SK-N-SH (cell line): Measurements from ENCODE around the gene GALE. TPM values are rescaled to one million over a fixed set of nuclear protein-coding genes. Genes with fewer than 3 reads are reported as not detected.
"Not testable (repeated sequence)": the region's sequence is repeated elsewhere in the genome, so short reads cannot be mapped to it uniquely, and the experiment has no call there.

Experiments used
- CTCF ChIA-PET: fragments of 300-600, 350-600 bp; formaldehyde crosslinking; extraction: SDS; loops from one replicate; lab custom pipeline; 2021; lab: Yijun Ruan, JAX
- POLR2A ChIA-PET: fragments of 350-600 bp; sonication (Branson Sonifier 250); formaldehyde crosslinking; extraction: SDS; loops from one replicate; lab custom pipeline; 2020; ENCODE audit warnings: antibody characterized with exemption, inconsistent platforms; lab: Yijun Ruan, JAX
- DNase-seq: peaks from one replicate; pipeline ENCODE4 v3.0.0; 2012
- H2AFZ ChIP-seq: fragments of 200-600 bp; sonication (generic); 2 replicates; pipeline ENCODE4 v1.8.1; 2016; ENCODE audit warnings: antibody characterized with exemption, mild to moderate bottlenecking, low read depth
- H3F3A ChIP-seq: fragments of 200-600 bp; sonication (generic); replicated peaks from 2 replicates; pipeline ENCODE3; 2016; ENCODE audit warnings: antibody characterized with exemption, mild to moderate bottlenecking; ENCODE audit not compliant: insufficient read depth
- H3K27ac ChIP-seq, 2 experiments: fragments of 200-500 bp in 1 of 2; fragments of 200-600 bp in 1 of 2; sonication (Bioruptor generic) in 1 of 2; sonication (generic), shearing (Covaris generic) in 1 of 2; 2 replicates each; pipeline versions ENCODE4 v1.5.1 to v1.6.1; 2014 to 2016; ENCODE audit warnings: low read depth in 2 of 2, inconsistent platforms in 1 of 2, low read length in 1 of 2, mild to moderate bottlenecking in 1 of 2, mixed read lengths in 1 of 2
- H3K27me3 ChIP-seq: fragments of 200-600 bp; sonication (generic), shearing (Covaris generic); 2 replicates; pipeline ENCODE4 v1.6.1; 2016; ENCODE audit warnings: mixed run types; ENCODE audit not compliant: insufficient read depth
- H3K36me3 ChIP-seq, 2 experiments: fragments of 200-500 bp in 1 of 2; fragments of 200-600 bp in 1 of 2; sonication (Bioruptor generic) in 1 of 2; sonication (generic) in 1 of 2; replicated peaks in 1 of 2; 2 replicates each; pipeline versions ENCODE3 to v1.5.1; 2014 to 2016; ENCODE audit warnings: low read length in 1 of 2, mild to moderate bottlenecking in 1 of 2; ENCODE audit not compliant: insufficient read depth in 2 of 2, control insufficient read depth in 1 of 2
- H3K4me1 ChIP-seq, 2 experiments: fragments of 200-500 bp in 1 of 2; fragments of 200-600 bp in 1 of 2; sonication (Bioruptor generic) in 1 of 2; sonication (generic), shearing (Covaris generic) in 1 of 2; 2 replicates each; pipeline versions ENCODE4 v1.5.1 to v1.6.1; 2014 to 2016; ENCODE audit warnings: low read depth in 1 of 2, low read length in 1 of 2, mixed run types in 1 of 2; ENCODE audit not compliant: insufficient read depth in 2 of 2, control insufficient read depth in 1 of 2
- H3K4me2 ChIP-seq: fragments of 200-600 bp; sonication (generic), shearing (Covaris generic); 2 replicates; pipeline ENCODE4 v1.6.1; 2017; ENCODE audit warnings: mixed run types
- H3K4me3 ChIP-seq, 2 experiments: fragments of 200-500 bp in 1 of 2; fragments of 200-600 bp in 1 of 2; sonication (Bioruptor generic) in 1 of 2; sonication (generic), shearing (Covaris generic) in 1 of 2; 2 replicates each; pipeline versions ENCODE4 v1.5.1 to v1.8.1; 2014 to 2016; ENCODE audit warnings: low read depth in 2 of 2, inconsistent platforms in 1 of 2, low read length in 1 of 2, mild to moderate bottlenecking in 1 of 2, mixed read lengths in 1 of 2, moderate library complexity in 1 of 2
- H3K79me2 ChIP-seq: fragments of 200-600 bp; sonication (generic); 2 replicates; pipeline ENCODE4 v1.8.1; 2017; ENCODE audit warnings: mild to moderate bottlenecking; ENCODE audit not compliant: insufficient read depth
- H3K9ac ChIP-seq: fragments of 200-600 bp; sonication (generic); 2 replicates; pipeline ENCODE4 v1.6.1; 2017; ENCODE audit warnings: mixed run types
- H3K9me2 ChIP-seq: fragments of 200-600 bp; sonication (generic); 2 replicates; pipeline ENCODE4 v1.6.1; 2017; ENCODE audit warnings: mixed run types
- H3K9me3 ChIP-seq: fragments of 200-600 bp; sonication (generic); 2 replicates; pipeline ENCODE4 v1.6.1; 2017; ENCODE audit warnings: mixed run types, mild to moderate bottlenecking, moderate library complexity
- H4K20me1 ChIP-seq: fragments of 200-600 bp; sonication (generic); 2 replicates; pipeline ENCODE4 v1.6.1; 2017; ENCODE audit warnings: mild to moderate bottlenecking, mixed run types; ENCODE audit not compliant: insufficient read depth
- EP300 ChIP-seq, 2 experiments: IDR thresholded peaks; 2 replicates each; pipeline versions ENCODE4 v1.4.0 to v1.6.1; 2012; ENCODE audit warnings: borderline replicate concordance in 1 of 2, low read depth in 1 of 2, low read length in 1 of 2
- EZH2phosphoT487 ChIP-seq: fragments of 200-600 bp; sonication (generic); IDR thresholded peaks from 2 replicates; pipeline ENCODE4 v1.6.1; 2017; ENCODE audit warnings: low read depth, mixed run types, mild to moderate bottlenecking, antibody characterized with exemption, moderate library complexity, borderline replicate concordance
- FOSL2 ChIP-seq: IDR thresholded peaks from 2 replicates; pipeline ENCODE4 v1.4.0; 2012; ENCODE audit warnings: low read depth, mild to moderate bottlenecking, moderate library complexity, borderline replicate concordance
- JUND ChIP-seq: IDR thresholded peaks from 2 replicates; pipeline ENCODE4 v1.4.0; 2012
- NFIC ChIP-seq: IDR thresholded peaks from 2 replicates; pipeline ENCODE4 v1.4.0; 2012; ENCODE audit warnings: borderline replicate concordance
- NRF1 ChIP-seq: IDR thresholded peaks from 2 replicates; pipeline ENCODE4 v1.6.1; 2012; ENCODE audit warnings: low read depth, mild to moderate bottlenecking, low read length
- POLR2AphosphoS5 ChIP-seq: IDR thresholded peaks from 2 replicates; pipeline ENCODE4 v1.6.1; 2012; ENCODE audit warnings: low read depth, low read length
- RAD21 ChIP-seq: IDR thresholded peaks from 2 replicates; pipeline ENCODE4 v1.6.1; 2012; ENCODE audit warnings: mild to moderate bottlenecking, low read length
- RCOR1 ChIP-seq: fragments of 150-350 bp; IDR thresholded peaks from 2 replicates; pipeline ENCODE4 v1.6.1; 2017; ENCODE audit warnings: antibody characterized with exemption, low read length
- RXRA ChIP-seq: IDR thresholded peaks from 2 replicates; pipeline ENCODE4 v1.4.0; 2012; ENCODE audit warnings: low read depth, mild to moderate bottlenecking, borderline replicate concordance
- TAF1 ChIP-seq: IDR thresholded peaks from 2 replicates; pipeline ENCODE4 v1.6.1; 2012; ENCODE audit warnings: low read depth, mild to moderate bottlenecking, low read length, moderate library complexity, borderline replicate concordance
- TCF12 ChIP-seq: IDR thresholded peaks from 2 replicates; pipeline ENCODE4 v1.4.0; 2012
- TEAD4 ChIP-seq: IDR thresholded peaks from 2 replicates; pipeline ENCODE4 v1.4.0; 2012; ENCODE audit warnings: mild to moderate bottlenecking, borderline replicate concordance; ENCODE audit not compliant: insufficient read depth
- WGBS: methylation state at CpG from one replicate; pipeline ENCODE4 v1.1.6; 2017; ENCODE audit warnings: low lambda C conversion rate; 5-methylcytosine and 5-hydroxymethylcytosine counted together
- polyA plus RNA-seq, 3 experiments: library from polyadenylated mRNA; depleted of rRNA; stranded (reverse); fragments of >200 nt; gene quantifications; 2 replicates each; pipeline ENCODE4 v1.2.3, GENCODE V29; 2012
- TF ChIP-seq, protein P1 (sequence below): fragments of 200-600 bp; sonication (generic); IDR thresholded peaks from 2 replicates; pipeline ENCODE4 v1.6.1; 2017; ENCODE audit warnings: antibody characterized with exemption, mild to moderate bottlenecking, moderate library complexity
- TF ChIP-seq, protein P2 (sequence below): IDR thresholded peaks from 2 replicates; pipeline ENCODE4 v1.4.0; 2012; ENCODE audit warnings: low read depth, borderline replicate concordance
- TF ChIP-seq, protein P3 (sequence below): IDR thresholded peaks from 2 replicates; pipeline ENCODE4 v1.6.1; 2012; ENCODE audit warnings: mild to moderate bottlenecking, low read depth, low read length, moderate library complexity
- TF ChIP-seq, protein P4 (sequence below): IDR thresholded peaks from 2 replicates; pipeline ENCODE4 v1.4.0; 2012; ENCODE audit warnings: low read depth
- TF ChIP-seq, protein P5 (sequence below): fragments of 150-350 bp; IDR thresholded peaks from 2 replicates; pipeline ENCODE4 v1.6.1; 2017; ENCODE audit warnings: antibody characterized with exemption, low read length, low read depth, borderline replicate concordance

The GALE gene
- polyA plus RNA-seq, 1 of the 3 experiments (the other 2 are of a cell fraction), result 71.7 TPM

DNA sequence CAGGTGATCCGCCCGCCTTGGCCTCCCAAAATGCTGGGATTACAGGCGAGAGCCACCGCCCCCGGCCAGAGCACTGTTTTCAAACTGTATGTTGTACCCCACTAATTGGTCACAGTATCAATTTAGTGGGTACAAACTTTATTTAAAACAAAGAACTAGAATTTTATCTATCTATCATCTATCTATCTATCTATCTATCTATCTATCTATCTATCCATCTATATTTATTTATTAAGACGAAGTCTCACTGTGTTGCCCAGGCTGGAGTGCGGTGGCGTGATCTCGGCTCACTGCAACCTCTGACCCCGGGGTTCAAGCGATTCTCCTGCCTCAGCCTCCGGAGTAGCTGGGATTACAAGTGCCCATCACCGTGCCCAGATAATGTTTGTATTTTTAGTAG, 26.0 kb upstream of the GALE start:
- H3K9me2 ChIP-seq, H2AFZ ChIP-seq, H3K4me1 ChIP-seq, H4K20me1 ChIP-seq, H3K9me3 ChIP-seq, H3K27me3 ChIP-seq, H3F3A ChIP-seq, H3K4me3 ChIP-seq, POLR2A ChIA-PET, DNase-seq, H3K4me2 ChIP-seq, H3K9ac ChIP-seq, H3K27ac ChIP-seq, H3K36me3 ChIP-seq: not testable (repeated sequence)
- CTCF ChIA-PET, result interaction anchor here (3.1 kb wide), 1 partner anchor 16 kb away, joined by 17 read pairs; no protein-coding TSS in a partner anchor
- H3K79me2 ChIP-seq, result peaks cover 17% of the 10 kb centered on the region; the same call in 1 of the 2 replicates
- WGBS, result 96% methylated on average over 13 of the region's 13 CpGs

DNA sequence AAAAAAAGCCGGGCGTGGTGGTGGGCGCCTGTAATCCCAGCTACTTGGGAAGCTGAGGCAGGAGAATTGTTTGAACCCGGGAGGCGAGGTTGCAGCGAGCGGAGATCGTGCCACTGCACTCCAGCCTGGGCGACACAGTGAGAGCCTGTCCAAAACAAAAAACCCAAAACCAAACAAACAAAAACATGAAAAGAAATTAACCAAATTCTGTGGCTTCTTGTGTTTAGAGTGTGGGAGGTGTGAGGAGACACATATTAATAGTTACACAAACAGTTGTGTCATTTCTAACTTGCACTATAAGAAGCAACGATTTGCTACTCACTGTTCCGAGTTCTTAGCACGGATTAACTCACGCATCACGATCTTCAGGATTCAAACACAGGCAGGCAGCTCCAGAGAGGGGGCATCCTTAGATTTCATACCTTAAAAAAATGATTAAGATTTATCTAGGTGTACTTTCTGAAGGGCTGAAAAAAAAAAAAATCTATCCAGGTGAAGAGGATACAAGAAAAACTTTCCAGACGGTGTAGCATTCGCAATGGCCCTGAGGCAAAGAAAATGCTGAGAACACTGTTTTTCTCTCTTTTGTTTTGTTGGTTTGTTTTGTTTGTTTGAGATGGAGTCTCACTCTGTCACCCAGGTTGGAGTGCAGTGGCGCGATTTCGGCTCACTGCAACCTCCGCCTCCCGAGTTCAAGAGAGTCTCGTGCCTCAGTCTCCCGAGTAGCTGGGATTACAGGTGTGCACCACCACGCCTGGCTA, 25.4 kb upstream of the GALE start:
- Histone ChIP-seq H3K4me3 (peak overlapping the region; percentile 84 to 95; a peak in 3 of 4 replicates), H3K36me3 (no peaks in the 10 kb centered on the region), H3K4me1 (peaks cover 2 to 8% of the 10 kb centered on the region in 2 experiments; a peak in 2 of 4 replicates), H3K27me3 (no peaks in the 10 kb centered on the region), H3K79me2 (peaks cover 17% of the 10 kb centered on the region; the same call in 1 of the 2 replicates), H3F3A (no peaks in the 10 kb centered on the region), H4K20me1 (no peaks in the 10 kb centered on the region), H3K4me2 (peak overlapping the region; percentile 90; the same call in 1 of the 2 replicates), H2AFZ (peak overlapping the region; percentile 92), H3K9ac (peak overlapping the region; percentile 97; the same call in 1 of the 2 replicates), H3K9me2 (no peaks in the 10 kb centered on the region), H3K27ac (peak overlapping the region in 1 of 2 experiments; percentile 82; a peak in 1 of 4 replicates), H3K9me3 (no peaks in the 10 kb centered on the region)
- 65% methylated on average over 24 of the region's 24 CpGs for WGBS
- ChIA-PET CTCF (interaction anchor here (1.3 to 3.1 kb wide), 4 partner anchors 10 to 91 kb away, joined by 3 to 17 read pairs (median 6); no protein-coding TSS in a partner anchor), POLR2A (interaction anchor here (0.6 to 1.6 kb wide), 10 partner anchors 10 to 83 kb away, joined by 3 to 7 read pairs (median 4); partner anchors contain the start of genes ELOA, GALE and PITHD1)
- DNase-seq, result no peak
- TF ChIP-seq FOSL2 (no peak), EP300 (IDR thresholded peaks at IDR 0.05; ENCODE audit: borderline replicate concordance in 1 of 2, low read depth in 1 of 2, low read length in 1 of 2) (no peak), JUND (no peak), EZH2phosphoT487 (no peak), POLR2AphosphoS5 (no peak), NRF1 (no peak), RXRA (no peak), TEAD4 (no peak), RAD21 (no peak), TAF1 (no peak), NFIC (no peak), RCOR1 (no peak), TCF12 (no peak)
- TF ChIP-seq, protein P1, sequence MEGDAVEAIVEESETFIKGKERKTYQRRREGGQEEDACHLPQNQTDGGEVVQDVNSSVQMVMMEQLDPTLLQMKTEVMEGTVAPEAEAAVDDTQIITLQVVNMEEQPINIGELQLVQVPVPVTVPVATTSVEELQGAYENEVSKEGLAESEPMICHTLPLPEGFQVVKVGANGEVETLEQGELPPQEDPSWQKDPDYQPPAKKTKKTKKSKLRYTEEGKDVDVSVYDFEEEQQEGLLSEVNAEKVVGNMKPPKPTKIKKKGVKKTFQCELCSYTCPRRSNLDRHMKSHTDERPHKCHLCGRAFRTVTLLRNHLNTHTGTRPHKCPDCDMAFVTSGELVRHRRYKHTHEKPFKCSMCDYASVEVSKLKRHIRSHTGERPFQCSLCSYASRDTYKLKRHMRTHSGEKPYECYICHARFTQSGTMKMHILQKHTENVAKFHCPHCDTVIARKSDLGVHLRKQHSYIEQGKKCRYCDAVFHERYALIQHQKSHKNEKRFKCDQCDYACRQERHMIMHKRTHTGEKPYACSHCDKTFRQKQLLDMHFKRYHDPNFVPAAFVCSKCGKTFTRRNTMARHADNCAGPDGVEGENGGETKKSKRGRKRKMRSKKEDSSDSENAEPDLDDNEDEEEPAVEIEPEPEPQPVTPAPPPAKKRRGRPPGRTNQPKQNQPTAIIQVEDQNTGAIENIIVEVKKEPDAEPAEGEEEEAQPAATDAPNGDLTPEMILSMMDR, result no peak
- TF ChIP-seq, protein P2, sequence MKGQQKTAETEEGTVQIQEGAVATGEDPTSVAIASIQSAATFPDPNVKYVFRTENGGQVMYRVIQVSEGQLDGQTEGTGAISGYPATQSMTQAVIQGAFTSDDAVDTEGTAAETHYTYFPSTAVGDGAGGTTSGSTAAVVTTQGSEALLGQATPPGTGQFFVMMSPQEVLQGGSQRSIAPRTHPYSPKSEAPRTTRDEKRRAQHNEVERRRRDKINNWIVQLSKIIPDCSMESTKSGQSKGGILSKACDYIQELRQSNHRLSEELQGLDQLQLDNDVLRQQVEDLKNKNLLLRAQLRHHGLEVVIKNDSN, result no peak
- TF ChIP-seq, protein P3, sequence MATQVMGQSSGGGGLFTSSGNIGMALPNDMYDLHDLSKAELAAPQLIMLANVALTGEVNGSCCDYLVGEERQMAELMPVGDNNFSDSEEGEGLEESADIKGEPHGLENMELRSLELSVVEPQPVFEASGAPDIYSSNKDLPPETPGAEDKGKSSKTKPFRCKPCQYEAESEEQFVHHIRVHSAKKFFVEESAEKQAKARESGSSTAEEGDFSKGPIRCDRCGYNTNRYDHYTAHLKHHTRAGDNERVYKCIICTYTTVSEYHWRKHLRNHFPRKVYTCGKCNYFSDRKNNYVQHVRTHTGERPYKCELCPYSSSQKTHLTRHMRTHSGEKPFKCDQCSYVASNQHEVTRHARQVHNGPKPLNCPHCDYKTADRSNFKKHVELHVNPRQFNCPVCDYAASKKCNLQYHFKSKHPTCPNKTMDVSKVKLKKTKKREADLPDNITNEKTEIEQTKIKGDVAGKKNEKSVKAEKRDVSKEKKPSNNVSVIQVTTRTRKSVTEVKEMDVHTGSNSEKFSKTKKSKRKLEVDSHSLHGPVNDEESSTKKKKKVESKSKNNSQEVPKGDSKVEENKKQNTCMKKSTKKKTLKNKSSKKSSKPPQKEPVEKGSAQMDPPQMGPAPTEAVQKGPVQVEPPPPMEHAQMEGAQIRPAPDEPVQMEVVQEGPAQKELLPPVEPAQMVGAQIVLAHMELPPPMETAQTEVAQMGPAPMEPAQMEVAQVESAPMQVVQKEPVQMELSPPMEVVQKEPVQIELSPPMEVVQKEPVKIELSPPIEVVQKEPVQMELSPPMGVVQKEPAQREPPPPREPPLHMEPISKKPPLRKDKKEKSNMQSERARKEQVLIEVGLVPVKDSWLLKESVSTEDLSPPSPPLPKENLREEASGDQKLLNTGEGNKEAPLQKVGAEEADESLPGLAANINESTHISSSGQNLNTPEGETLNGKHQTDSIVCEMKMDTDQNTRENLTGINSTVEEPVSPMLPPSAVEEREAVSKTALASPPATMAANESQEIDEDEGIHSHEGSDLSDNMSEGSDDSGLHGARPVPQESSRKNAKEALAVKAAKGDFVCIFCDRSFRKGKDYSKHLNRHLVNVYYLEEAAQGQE, result no peak
- TF ChIP-seq, protein P4, sequence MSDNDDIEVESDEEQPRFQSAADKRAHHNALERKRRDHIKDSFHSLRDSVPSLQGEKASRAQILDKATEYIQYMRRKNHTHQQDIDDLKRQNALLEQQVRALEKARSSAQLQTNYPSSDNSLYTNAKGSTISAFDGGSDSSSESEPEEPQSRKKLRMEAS, result no peak
- TF ChIP-seq, protein P5, sequence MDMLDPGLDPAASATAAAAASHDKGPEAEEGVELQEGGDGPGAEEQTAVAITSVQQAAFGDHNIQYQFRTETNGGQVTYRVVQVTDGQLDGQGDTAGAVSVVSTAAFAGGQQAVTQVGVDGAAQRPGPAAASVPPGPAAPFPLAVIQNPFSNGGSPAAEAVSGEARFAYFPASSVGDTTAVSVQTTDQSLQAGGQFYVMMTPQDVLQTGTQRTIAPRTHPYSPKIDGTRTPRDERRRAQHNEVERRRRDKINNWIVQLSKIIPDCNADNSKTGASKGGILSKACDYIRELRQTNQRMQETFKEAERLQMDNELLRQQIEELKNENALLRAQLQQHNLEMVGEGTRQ, result no peak
